Placental pericyte (primary cell): ENCODE results near the gene IFIT3. TPM values are rescaled to one million over a fixed set of nuclear protein-coding genes. Genes with fewer than 3 reads are reported as not detected.

Source experiments
- total RNA-seq: library from RNA; depleted of rRNA; stranded (reverse); fragments of >200 nt; gene quantifications from 2 replicates; pipeline ENCODE4 v1.2.3, GENCODE V29; 2012

The IFIT3 gene, protein sequence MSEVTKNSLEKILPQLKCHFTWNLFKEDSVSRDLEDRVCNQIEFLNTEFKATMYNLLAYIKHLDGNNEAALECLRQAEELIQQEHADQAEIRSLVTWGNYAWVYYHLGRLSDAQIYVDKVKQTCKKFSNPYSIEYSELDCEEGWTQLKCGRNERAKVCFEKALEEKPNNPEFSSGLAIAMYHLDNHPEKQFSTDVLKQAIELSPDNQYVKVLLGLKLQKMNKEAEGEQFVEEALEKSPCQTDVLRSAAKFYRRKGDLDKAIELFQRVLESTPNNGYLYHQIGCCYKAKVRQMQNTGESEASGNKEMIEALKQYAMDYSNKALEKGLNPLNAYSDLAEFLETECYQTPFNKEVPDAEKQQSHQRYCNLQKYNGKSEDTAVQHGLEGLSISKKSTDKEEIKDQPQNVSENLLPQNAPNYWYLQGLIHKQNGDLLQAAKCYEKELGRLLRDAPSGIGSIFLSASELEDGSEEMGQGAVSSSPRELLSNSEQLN
- 23.9 and 27.8 TPM in 2 replicates for total RNA-seq

GRCh38 chr10:89327803-89328441 lies at the start of gene IFIT3:
IFIT3 (plus strand) TSS chr10:89327997; CDS start chr10:89328074, 77 bp downstream.

DNA sequence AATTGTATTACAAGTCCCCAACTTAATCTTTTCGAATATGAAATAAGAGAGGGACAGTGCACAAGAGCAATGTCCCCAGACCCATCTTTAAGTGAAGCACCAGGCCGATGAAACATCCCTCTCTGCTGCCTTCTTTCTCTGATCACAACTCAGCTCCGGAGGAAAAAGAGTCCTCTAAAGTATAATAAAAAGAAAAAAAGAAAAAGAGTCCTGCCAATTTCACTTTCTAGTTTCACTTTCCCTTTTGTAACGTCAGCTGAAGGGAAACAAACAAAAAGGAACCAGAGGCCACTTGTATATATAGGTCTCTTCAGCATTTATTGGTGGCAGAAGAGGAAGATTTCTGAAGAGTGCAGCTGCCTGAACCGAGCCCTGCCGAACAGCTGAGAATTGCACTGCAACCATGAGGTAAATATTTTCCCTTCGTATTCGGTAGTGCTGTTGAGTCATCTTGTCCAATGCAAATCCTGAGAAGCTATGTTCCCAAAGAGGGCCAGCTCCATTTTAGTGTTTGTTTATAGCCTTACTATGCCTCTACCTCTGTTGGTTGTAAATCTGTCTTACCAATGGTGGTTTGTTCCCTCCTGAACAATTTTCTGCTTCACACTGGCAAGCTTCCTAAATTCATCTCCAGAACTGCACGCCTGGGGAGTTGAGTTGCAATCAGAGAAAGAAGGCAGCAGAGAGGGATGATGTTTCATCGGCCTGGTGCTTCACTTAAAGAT lies 25.9 kb upstream of the IFIT3 start, which contains the start of gene IFIT2:
IFIT2 (plus strand) TSS at position 326 of the 725 bp plus-strand sequence; CDS start at position 404, 78 bp downstream.

DNA sequence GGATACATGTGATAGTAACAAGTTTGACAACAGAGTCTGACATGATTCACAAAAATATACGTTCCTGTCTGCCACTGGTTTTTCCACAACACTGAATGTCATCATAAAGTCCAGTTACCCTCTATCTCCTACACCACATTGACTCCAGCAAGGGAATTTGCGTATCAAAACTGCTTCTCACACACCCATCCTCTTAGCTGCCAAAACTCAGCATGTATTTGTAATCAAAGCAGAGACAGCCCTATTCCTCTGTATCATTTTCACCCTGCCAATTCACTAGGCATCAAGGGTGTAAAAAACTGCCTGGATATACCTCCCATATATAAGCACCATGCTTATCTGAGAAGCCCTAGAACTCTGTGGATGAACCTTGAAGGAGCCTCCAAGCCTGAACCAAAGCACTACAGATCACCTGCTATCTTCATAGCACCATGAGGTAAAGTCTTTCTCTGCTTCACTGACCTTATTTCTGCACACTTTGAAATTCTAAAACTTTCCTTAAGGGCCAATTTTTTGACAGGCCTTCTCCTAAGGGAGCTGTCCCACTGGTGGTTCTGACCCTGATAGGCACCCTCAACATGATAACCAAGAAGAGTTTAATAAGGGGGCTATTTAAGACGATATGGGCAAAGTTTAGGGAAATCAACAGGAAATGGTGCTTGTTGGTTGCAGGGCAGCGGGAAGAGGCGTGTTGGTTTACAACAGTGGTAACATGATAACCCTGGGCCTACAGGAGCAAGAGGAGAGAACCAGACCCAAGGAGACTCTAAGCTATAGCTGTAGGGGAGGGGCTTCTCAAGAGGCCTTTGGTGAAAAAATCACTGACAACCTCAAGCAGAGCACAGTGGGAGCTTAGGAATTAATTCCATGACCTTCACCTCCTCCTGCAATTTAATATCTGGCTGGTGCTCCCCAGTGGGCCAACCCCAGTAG lies 50.2 kb downstream of the IFIT3 start, which contains the start of gene IFIT1B:
IFIT1B (plus strand) TSS at position 352 of the 933 bp plus-strand sequence; CDS start at position 432, 80 bp downstream.

Other genes with a start within 250 kb of the IFIT3 start
- gene CH25H, start 120.7 kb upstream of the IFIT3 start, total RNA-seq, result 0.29 TPM in 1 of 2 replicates, not detected in the other
- 36.7 and 77.0 TPM in 2 replicates for gene LIPA, start 76.2 kb upstream of the IFIT3 start, total RNA-seq
- gene IFIT2, start 26.0 kb upstream of the IFIT3 start, total RNA-seq, result 2.7 and 7.4 TPM in 2 replicates
- not detected in 2 replicates for gene IFIT1B, start 50.1 kb downstream of the IFIT3 start, total RNA-seq
- gene IFIT1, start 64.6 kb downstream of the IFIT3 start, total RNA-seq, result 11.4 and 12.0 TPM in 2 replicates
- 19.7 and 31.8 TPM in 2 replicates for gene IFIT5, start 86.6 kb downstream of the IFIT3 start, total RNA-seq
- gene SLC16A12, start 207.6 kb downstream of the IFIT3 start, total RNA-seq, result 0.14 and 0.22 TPM in 2 replicates